ENCODE measurements around the gene IRAK1.

The IRAK1 gene

DNA sequence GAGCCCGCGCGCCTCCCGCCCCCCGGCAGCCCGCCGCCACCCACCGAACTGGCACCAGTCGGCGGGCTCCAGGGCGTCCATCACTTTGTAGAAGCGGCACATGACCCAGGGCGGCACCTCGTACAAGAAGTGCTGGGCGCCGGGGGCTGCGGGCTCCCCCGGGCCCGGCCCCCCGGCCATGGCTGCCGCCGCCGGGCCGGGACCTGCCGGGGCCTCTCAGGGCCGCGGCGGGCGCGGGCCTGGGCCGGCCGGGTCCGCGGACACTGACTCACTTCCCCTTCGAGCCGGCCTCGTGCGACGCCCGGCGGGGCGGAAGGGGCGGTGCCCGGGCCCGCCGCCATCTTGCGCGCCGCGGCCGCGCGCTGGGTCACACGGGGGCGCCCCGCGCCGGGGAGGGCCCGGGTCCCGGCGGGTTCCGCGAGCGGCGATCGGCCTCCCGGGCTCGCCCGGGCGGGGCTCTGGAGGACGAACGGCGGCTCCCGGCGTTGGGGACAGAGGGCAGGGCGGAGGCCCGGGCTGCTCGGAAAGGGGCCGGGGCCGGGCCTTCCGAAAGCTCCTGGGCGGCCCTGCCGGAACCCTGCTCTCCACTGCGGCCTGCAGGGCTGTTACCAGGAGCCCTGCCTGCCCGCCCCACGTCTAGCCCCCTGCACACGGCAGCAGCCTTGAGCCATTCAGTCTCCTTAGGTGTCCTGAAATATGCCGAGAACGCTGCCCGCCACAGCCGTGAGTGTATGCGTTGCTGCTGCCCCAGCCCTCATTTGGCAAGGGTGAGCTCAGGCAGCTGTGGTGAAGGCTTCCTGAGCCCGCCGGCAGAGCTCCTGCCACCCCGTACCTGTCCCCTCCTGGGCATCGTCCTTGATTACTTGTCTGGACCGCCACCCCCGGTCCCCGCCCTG is at the start of gene IRAK1:
TSS of gene IRAK1 (minus strand) at position 270 of the 896 bp plus-strand sequence. CDS start at position 180, 90 bp downstream.
- peak in 1 of 2 experiments; percentile 68 for DNase-seq

DNA sequence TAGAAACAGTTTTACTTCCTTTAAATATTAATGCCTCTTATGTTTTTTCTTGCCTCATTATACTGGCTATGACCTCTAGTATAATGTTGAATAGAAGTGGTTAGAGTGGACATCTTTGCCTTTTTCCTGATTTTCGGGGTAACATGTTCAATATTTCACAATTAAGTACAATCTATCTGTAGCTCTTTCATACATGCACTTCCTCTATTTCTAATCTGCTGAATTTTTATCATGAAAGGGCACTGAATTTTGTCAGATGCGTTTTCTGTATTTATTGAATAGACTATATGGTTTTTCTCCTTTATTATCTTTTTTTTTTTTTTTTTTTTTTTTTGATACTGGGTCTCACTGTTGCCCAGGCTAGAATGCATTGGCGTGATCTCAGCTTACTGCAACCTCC is 48.9 kb upstream of the IRAK1 start:
- no peak for DNase-seq

DNA sequence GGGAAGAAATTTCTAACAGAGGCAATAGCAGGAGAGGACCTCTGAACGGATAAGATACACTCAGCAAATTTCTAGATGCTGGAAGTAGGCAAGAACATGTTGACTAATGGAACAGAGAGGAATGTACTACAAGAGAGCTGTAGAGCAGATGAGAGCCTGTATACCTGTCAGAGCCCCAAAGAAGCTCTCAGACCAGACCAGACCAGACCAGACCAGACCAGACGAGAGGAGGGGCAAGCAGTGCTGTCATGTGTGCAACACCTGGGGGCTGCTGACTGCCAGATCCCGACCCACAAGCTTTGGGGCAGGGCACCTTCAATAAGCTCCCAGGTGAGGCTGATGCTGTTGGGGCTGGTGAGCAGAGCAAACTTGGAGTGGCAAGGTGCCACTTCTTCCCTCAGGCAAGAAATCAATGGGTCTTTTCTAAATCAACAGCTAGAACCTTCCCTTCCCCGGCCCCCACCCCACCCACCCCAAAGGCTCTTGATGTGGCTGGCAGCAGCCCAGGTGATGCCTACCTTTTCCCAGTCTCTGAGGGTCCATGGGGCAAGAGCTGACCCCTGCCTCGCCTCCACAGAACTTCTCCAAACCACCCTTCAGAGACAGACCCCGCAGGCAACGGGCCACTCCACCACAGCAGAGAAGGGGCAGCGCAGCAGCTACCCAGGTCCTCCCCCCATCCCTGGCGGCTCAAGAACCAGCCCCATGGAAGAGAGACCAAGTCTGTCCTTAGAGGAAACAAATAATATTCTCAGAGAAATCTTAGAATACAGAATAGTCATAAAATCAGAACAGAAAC is 45.1 kb upstream of the IRAK1 start:
- no peak for DNase-seq

DNA sequence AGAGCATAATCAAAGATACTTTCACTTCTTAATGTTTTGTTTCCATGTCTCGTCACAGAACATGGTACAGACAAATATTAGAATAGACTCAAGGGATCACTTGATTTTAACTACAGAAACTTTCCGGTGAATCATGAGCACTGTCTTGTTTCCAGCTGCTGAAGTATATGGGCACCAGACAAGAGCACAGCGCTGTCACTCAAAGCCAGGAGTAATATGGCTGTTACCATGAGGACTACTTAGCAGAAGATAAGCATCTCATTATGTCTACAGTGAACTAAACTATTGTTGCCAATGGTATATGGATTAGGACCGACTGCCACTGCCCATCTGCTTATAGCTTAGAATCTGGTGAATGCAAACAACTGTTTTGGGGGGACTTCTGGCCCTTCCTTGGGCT is 43.5 kb upstream of the IRAK1 start:
- no peak for DNase-seq

DNA sequence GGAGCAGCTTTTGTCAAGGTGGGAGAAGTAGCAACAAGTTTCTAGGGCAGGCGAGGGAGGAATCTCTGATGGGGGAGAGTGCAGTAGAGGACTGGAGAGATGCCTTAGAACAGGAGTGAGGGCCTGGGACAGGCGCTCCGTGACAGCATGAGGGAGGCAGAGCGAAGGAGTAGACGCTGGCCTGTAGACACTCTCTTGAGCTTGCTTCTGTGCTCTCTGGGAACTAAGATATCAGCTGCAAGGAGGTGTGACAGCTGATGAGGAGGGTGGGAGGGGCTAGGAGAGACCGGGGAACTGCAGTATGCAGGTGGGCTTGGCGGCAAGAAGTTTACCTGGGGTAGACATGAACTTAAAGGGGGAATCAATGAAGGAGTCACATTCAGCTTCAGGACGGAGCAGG is 42.1 kb upstream of the IRAK1 start:
- DNase-seq = no peak

DNA sequence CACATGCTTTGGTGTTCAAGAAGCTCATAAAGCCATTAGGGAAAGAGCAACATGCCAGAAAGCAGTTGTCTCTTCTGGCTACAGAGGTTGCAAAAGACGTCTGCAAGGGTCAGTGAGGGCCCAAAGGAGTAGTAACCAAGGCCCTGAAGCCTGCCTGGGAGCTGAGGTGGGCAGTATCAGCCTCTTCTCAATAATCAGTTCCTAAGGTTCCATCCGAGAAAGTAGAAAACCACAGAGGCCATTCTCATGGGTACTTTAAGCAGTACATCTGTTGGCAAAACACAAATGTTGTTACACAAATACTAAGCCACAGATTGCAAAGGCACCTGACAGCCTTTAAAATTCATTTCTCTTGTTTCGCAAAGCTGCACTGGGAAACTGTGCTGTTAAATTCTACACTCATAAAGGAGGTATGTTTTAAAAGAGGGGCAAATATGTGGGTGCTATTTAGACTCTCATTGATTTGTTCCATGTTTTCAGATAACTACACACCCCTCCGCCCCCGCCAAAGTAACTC is 40.1 kb upstream of the IRAK1 start:
- no peak for DNase-seq

DNA sequence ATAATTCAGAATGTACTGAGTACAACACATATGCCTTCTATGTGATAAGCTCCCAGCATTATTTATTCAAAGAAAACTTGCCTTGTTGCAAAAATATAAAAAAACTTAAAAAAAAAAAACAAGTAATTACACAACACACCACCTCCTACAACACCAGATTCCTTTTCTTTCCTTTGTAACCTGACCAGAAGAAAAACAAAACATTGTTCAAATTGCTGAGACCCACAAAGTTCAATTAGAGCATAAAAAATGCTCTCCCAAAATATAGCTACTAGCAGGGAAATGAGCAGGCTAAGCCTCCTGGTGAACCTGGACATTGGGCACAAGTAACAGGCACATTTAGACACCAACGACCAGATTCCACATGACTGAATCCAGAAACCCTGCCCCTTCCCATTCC is 39.5 kb upstream of the IRAK1 start:
- no peak for DNase-seq

DNA sequence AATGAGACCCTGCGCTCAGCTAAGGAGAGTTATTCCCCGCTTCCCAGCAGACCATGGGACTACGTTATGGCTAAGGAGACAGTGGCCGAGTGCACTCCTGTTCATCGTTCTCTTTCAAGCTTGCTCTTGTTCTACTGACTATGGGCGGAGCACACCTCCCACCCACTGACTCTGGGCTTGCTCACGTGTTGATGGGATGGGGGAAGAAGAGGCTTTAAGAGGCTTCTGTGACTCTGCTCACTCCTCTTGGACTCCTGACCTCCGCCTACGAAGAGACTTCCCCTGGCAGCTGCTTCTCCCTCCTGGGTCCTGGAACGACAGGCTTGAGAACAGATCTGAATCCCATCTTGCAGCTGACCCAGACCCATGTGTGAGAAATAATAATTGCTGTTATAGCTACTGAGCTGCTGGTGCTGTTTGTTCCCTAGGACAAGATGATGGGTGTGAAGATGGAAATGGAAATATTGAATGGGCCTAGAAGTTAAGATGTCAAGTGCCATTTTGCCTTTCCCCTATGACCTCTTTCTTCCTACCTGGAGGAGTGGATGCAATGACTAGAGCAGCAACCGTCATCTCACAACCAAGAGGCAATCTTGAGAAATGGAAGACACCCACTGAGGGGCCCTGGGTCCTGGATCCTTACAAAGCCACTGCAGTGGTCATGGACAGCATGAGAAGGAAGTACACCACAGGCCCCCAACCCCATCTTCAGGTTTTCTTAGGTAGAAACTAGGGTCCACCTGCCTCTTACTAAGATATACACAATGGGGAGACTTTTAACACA is 38.7 kb upstream of the IRAK1 start:
- no peak for DNase-seq

DNA sequence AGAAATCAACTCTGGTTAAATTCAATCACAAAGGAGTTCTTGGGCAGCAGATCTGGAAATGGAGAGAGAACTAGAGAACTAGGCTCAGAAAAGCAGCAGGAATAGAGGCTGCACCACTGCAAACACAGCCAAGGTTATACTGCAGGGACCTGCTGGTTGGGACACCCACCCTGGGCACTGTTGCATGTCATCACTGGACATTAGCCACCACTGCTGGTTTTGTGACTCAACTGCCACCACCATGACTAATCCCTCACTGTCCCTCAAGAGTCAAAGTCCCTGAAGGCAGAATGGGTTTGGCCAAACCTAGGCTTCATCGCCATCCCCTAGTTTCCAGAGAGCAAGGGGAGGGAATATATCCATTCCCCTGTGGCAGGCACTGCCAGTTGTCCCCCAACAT is 38.1 kb upstream of the IRAK1 start:
- no peak for DNase-seq

DNA sequence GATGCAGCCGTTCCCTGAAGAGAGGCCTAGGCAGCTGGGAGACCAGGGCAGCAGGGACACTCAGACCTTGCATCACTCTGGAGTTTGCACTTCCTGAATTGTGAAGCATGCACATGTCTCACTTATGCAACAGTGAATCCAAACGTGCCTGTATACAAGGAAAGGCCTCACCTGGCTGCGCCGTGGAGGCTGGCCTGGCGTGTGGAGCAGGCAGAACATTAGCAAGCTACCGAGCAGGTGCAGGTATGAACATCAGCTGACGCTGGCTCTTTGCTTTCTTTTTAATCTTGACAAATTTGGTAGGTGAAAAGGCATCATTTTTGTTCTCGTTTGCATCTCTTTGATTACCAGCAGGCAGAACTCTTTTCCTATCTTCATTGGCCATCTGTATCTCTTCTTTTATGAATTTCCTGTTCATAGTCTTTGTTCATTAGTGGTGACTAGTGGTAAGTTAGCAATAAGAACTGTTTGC is 37.1 kb upstream of the IRAK1 start:
- no peak for DNase-seq

DNA sequence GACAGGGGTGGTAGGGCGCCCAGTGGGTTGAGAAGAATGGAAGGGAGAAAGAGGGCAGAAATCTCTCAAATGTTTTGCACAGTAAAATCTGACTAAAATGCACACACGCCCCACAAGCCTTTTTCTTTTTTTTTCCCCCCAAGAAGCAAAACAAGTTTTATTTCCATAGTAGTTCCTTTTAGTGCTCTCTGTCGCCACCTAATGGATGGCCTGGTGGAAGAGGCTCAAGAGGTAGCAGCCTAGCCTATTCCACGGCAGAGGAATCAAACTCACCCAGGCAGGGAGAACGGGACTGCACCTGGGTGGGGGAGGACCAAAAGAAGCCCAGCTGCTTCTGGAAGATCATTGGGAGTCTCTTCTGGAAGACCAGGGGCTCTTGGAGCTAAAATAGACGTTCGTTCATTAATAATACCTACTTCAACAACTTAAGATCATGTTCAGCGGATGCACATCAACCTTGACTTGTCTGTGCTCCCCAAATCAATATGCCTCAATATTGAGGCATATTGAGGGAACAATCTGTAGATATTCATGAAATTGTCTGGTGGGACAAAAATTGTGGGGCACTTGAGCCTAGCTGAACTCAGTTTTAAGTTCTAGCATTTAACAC is 31.6 kb upstream of the IRAK1 start:
- peak; percentile 6 to 68 for DNase-seq

DNA sequence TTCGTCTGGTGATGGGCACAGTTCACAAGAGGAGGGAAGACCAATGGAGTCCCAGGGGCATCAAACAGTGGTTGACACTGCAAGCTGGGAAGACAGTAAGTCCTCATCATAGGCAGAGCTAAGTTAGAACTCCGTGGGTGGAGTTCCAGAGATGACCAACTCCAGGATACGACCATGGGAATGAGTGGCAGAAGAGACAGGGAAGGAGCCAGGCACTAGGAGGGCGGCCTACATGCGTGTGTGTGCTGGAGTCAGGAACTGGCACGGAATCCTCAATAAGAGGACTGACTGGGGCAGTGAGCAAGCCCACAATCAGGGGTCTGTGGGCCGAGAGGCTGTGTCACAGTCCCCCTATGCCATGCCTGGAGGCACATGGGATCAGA is 30.4 kb upstream of the IRAK1 start:
- no peak for DNase-seq

DNA sequence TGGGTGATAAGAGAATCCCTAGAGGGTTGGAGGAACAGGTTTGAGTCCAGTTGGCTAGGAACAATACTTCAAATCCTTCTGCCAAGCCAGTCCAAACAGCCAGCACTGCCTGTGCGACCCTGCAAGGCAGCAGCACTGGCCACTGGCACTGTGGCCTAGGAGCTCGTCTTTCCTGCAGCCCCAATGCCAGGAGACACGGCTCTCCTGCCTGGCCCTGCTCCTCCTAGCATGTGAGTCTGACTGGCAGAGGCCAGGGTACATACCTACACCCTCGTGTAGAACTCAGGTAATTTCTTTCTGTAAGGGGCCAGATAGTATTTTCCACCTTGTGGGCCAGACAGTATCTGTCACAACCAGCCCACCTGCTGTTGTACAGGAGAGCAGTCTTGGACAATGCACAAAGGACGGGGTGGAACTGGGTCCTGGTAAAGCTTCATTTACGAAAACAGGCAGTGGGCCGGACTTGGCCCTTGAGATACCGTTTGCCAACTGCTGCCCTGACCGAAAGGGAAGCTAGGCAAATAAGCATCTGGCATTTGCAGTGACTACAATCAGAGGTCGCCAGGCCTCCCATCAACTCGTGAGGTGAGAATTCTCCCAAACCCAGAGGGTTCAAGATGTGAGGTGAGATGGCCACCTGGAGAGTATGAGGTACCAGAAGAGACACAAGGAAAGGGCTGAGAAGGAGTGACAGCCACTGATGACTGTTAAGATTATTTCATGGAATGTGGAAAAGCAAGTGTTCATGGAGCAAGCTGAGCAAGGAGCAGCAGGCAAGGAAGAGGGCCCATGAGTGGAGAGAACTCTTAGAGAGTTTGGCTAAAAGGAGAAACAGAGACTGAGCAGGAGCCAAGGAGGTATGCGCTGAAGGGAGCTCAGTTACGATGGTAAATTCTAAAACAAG is 29.8 kb upstream of the IRAK1 start:
- DNase-seq = peak; percentile 21 to 57

DNA sequence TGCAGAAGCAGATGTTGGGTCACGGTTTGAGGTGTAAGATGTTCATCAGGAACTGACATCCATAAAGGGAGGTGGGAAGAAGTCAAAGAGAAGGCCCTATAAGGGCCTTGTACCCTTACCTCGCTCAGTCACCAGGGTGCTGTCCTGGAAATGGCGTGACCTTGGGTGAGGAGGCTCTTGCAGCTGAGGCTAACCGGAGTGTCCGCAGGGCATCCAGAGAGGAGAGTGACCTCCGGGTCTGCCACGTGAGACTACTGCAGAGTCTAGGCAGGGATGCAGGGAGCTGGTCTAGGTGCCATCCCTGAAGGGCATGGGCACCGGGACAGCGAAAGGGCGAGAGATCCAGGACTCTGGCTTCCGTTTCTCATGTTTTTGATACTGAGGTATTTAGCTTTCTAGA is 28.7 kb upstream of the IRAK1 start:
- no peak for DNase-seq

DNA sequence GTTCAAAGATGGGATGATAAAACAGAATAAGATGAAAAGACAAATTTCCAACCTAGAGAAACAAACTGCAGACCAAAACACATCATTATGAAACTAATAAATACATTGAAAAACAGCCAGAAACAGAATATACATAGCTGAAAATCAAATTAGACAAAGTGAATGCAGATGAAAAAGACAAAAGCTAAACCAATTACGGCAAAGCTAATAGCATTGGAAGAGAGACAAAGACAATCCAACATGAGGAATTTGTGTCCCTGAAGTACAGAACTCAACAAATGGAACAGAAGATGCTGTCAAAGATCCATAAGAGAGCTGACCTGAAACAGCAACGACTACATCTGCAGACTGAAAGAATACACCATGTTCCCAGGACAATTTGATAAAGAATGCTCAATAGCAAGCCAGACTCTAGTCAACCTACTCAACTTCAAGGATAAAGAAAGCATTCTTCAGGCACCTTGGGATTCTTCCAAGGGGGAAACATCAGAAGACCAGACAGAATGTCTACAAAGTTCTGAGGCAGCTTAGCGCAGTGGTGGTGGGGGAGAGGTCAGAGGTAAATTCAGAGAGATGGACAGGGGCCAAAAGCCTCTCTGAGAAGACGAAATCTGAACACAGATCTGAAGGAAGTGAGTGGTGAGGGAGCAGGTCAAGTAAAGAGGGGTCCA is 27.4 kb upstream of the IRAK1 start:
- no peak for DNase-seq

DNA sequence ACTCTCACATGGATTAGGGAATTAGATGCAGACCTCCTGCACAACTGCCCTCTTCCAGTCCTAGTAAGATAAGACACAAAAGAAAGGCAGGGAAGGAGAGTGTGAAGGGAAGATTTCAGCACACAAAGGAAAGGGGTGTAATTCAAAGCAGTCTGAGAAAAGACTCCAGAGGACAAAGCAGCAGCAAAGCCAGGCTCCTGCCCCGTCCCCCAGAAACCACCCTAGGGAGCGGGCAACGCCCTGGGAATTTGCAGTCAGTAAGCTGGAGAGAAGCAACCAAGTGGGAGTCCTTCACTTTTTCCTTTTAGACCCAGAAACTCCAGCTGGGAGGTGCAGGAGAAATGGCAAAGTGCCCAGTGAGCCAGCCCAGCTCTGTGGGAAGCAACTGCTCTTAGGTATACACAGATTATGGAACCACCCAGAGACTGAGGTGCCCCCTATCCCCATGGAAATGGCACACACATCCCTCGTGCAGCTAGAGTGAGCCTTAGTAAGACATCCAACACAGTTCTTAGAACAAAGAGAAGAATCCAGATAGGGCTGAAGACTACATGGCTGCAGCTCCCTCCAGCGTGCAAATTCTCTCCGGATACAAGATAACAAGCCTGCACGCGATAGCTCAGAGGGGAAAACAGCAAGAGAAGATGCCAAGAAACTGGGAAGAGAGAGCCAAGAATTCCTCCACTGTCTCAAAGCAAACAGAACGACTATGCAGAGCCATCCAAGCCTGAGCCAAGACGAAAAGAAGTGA is 26.5 kb upstream of the IRAK1 start:
- DNase-seq = no peak

DNA sequence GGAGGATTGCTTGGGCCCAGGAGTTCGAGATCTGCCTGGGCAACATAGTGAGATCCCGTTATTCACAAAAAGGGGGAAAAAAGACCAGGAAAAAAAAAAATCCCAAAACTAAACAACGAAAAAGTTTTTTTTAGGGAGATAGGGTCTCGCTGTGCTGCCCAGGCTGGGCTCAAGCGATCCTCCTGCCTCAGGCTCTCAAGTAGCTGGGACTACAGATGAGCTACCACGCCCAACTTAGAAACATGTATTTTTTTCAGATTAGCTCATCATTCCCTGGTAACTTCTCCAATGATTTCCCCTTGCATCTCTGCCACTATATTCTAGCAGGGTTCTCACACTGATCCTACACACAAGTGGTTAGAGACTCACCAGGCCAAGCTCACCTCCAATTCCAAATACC is 24.4 kb upstream of the IRAK1 start:
- DNase-seq = no peak

DNA sequence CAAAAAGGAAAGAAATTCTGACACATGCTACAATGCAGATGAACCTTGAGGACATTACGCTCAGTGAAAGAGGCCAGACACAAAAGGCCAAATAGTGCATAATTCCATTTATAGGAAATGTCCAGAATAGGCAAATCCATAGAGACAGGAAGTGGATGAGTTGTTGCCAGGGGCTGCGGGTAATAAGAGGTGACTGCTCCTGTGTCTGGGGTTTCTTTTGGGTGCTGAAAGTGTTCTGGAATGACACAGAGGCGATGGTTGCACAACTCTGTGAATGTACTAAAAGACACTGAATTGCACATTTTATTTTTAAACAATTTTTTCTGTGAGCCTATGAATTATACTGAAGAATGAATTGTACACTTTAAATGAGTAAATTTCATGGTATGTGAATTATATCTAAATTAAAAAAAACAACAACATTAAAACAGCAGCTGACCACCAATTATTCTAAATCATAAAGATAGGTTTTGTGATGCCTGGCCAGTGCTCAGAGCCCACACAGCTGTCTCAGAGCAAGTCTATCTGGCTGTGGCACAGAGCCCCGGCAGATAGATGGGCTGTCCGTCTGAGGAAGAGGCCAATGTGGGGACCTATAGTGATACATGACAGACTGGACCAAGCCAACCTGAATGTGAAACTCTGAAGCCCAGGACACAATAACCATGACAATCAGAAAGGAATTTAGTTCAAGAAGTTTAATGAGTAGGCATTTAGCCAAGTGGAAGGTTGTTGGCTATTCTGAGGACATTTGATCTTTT is 23.5 kb upstream of the IRAK1 start:
- DNase-seq = no peak

DNA sequence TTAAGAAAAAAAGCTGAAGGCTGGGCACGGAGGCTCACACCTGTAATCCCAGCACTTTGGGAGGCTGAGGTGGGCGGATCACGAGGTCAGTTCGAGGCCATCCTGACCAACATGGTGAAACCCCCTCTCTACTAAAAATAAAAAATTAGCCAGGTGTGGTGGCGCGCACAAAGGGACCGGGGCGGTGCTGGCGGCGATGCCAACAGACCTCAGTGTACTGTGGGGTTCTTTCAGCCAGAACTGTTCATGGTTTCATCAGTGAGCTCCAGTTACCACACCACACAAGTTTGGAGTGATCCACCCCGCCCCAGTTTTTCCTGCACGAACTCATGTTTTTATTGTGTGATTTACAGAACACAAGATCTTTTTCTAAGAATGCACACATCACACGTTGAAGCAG is 21.2 kb upstream of the IRAK1 start:
- DNase-seq = no peak

All from NCI-H526 (cell line).